K562 (cell line): ENCODE measurements around the gene GNB2. TPM values are rescaled to one million over a fixed set of nuclear protein-coding genes. Genes with fewer than 3 reads are reported as not detected.

Experiments used
- ATAC-seq: fragments of 200-7000 bp; cut with Tn5 transposase; 3 replicates; pipeline ENCODE4 v1.9.1; 2020; ENCODE audit warnings: moderate library complexity
- BruUV-seq: library from RNA; stranded (reverse); fragments of 400-500 nt; replicated peaks from 2 replicates; lab custom pipeline; 2021; lab: Mats Ljungman, UMichigan
- CTCF ChIA-PET: fragments of 300-600 bp; formaldehyde crosslinking; extraction: SDS; loops from one replicate; lab custom pipeline; 2021; ENCODE audit warnings: low intra/inter-chr PET ratio; lab: Yijun Ruan, JAX
- POLR2A ChIA-PET: fragments of 300-600, 350-650 bp; sonication (Branson Sonifier 250); formaldehyde crosslinking; extraction: SDS; loops from one replicate; lab custom pipeline; 2021; ENCODE audit warnings: antibody characterized with exemption, inconsistent platforms; lab: Yijun Ruan, JAX
- DNase-seq, 4 experiments: peaks; one replicate each; pipeline versions ENCODE4 v3.0.0 to v3.0.0-alpha.2; 2011 to 2018; ENCODE audit warnings: low spot score in 3 of 4, mixed read lengths in 3 of 4; ENCODE audit errors: extremely low read depth in 1 of 4
- FAIRE-seq: peaks from 2 replicates; lab custom pipeline; 2011; peaks lifted over from hg19 to GRCh38; lab: Jason Lieb, UNC
- H2AFZ ChIP-seq: 2 replicates; pipeline ENCODE4 v1.6.0; 2011; ENCODE audit warnings: low read depth, low read length, control low read depth, inconsistent platforms
- H3K27ac ChIP-seq: fragments of 200-600 bp; 3 replicates; pipeline ENCODE4 v1.8.0; 2011; ENCODE audit warnings: low read depth, mild to moderate bottlenecking, control low read depth, inconsistent platforms, low read length, moderate library complexity, mixed read lengths; ENCODE audit errors: extremely low read depth
- H3K27me3 ChIP-seq, 2 experiments: fragments of 300-600 bp in 1 of 2; 2 replicates in 1 of 2; 3 replicates in 1 of 2; pipeline versions ENCODE4 v1.6.0 to v1.8.0; 2011; ENCODE audit warnings: inconsistent platforms in 2 of 2, low read length in 2 of 2, mild to moderate bottlenecking in 1 of 2, mixed read lengths in 1 of 2, moderate library complexity in 1 of 2; ENCODE audit not compliant: control insufficient read depth in 2 of 2, insufficient read depth in 2 of 2
- H3K36me3 ChIP-seq: fragments of 300-600 bp; 3 replicates; pipeline ENCODE4 v1.8.0; 2011; ENCODE audit warnings: mild to moderate bottlenecking, low read length, inconsistent platforms; ENCODE audit not compliant: control insufficient read depth, insufficient read depth
- H3K4me1 ChIP-seq, 2 experiments: fragments of 200-600 bp in 1 of 2; replicated peaks in 1 of 2; 2 replicates in 1 of 2; 3 replicates in 1 of 2; pipeline versions ENCODE4 v1.5.1 to v1.8.0; 2011; ENCODE audit warnings: inconsistent platforms in 2 of 2, low read length in 2 of 2, mild to moderate bottlenecking in 1 of 2, mixed read lengths in 1 of 2, moderate library complexity in 1 of 2; ENCODE audit not compliant: control insufficient read depth in 2 of 2, insufficient read depth in 2 of 2
- H3K4me2 ChIP-seq: 2 replicates; pipeline ENCODE4 v1.6.1; 2011; ENCODE audit warnings: low read length, control low read depth, inconsistent platforms, mixed read lengths; ENCODE audit not compliant: insufficient read depth
- H3K4me3 ChIP-seq: fragments of 200-600 bp; sonication (generic), shearing (Covaris generic); 2 replicates; pipeline ENCODE4 v1.5.1; 2016; ENCODE audit warnings: control low read depth, inconsistent platforms
- H3K79me2 ChIP-seq: fragments of 200-600 bp; 3 replicates; pipeline ENCODE4 v1.8.0; 2011; ENCODE audit warnings: low read length, inconsistent platforms; ENCODE audit not compliant: control insufficient read depth, insufficient read depth
- H3K9ac ChIP-seq, 2 experiments: 2 replicates each; pipeline versions ENCODE4 v1.6.0 to v1.6.1; 2011; ENCODE audit warnings: low read depth in 2 of 2, low read length in 2 of 2, control low read depth in 1 of 2, inconsistent platforms in 1 of 2, mild to moderate bottlenecking in 1 of 2, mixed read lengths in 1 of 2; ENCODE audit not compliant: insufficient read depth in 1 of 2
- H3K9me1 ChIP-seq: one replicate; pipeline ENCODE4 v1.6.0; 2011; ENCODE audit warnings: inconsistent platforms, mild to moderate bottlenecking, low read length, moderate library complexity; ENCODE audit not compliant: control insufficient read depth, insufficient read depth
- H3K9me3 ChIP-seq: replicated peaks from 2 replicates; pipeline ENCODE4 v1.5.1; 2011; ENCODE audit warnings: low read depth, low read length, inconsistent platforms; ENCODE audit not compliant: control insufficient read depth, insufficient read depth
- H4K20me1 ChIP-seq: replicated peaks from 2 replicates; pipeline ENCODE4 v1.6.1; 2011; ENCODE audit warnings: low read length, inconsistent platforms, mixed read lengths; ENCODE audit not compliant: control insufficient read depth, insufficient read depth
- IFI16 ChIP-seq: fragments of 250-450 bp; sonication (Bioruptor Pico); IDR thresholded peaks from 2 replicates; pipeline ENCODE4 v2.1.2; 2022; ENCODE audit warnings: mild to moderate bottlenecking, inconsistent platforms
- ILF3 ChIP-seq: fragments of 450-650 bp; IDR thresholded peaks from 2 replicates; pipeline ENCODE4 v1.6.1; 2018; ENCODE audit warnings: antibody characterized with exemption, mild to moderate bottlenecking, moderate library complexity, borderline replicate concordance
- LEF1 ChIP-seq: fragments of 450-650 bp; IDR thresholded peaks from 2 replicates; pipeline ENCODE4 v1.6.1; 2016; ENCODE audit warnings: mild to moderate bottlenecking
- MYBL2 ChIP-seq, 2 experiments: fragments of 450-650 bp in 1 of 2; sonication (generic) in 1 of 2; formaldehyde crosslinking in 1 of 2; IDR thresholded peaks; 2 replicates each; pipeline versions ENCODE4 v1.6.1 to v1.8.1; 2017 to 2022; ENCODE audit warnings: borderline replicate concordance in 1 of 2, inconsistent platforms in 1 of 2, low read depth in 1 of 2, mild to moderate bottlenecking in 1 of 2, missing genetic modification reagents in 1 of 2, moderate library complexity in 1 of 2
- SRSF7 ChIP-seq: fragments of 200-400 bp; formaldehyde crosslinking; optimal IDR thresholded peaks from 2 replicates; pipeline ENCODE3; 2017; ENCODE audit warnings: mild to moderate bottlenecking, low read depth, low read length
- YY1 ChIP-seq, 3 experiments: IDR thresholded peaks; 2 replicates each; pipeline ENCODE4 v1.6.1; 2011; ENCODE audit warnings: low read length in 2 of 3, mild to moderate bottlenecking in 2 of 3, moderate library complexity in 2 of 3, borderline replicate concordance in 1 of 3, control low read depth in 1 of 3, low read depth in 1 of 3; ENCODE audit not compliant: insufficient read depth in 3 of 3, insufficient replicate concordance in 2 of 3, control insufficient read depth in 1 of 3, insufficient read length in 1 of 3; ENCODE audit errors: extremely low read depth in 1 of 3
- ZFP1 ChIP-seq: fragments of 450-650 bp; formaldehyde crosslinking; IDR thresholded peaks from 2 replicates; pipeline ENCODE4 v1.4.0; 2020; ENCODE audit warnings: mild to moderate bottlenecking, mixed read lengths
- ZNF76 ChIP-seq: fragments of 250-450 bp; sonication (Bioruptor Pico); IDR thresholded peaks from 2 replicates; pipeline ENCODE4 v1.4.0; 2020; ENCODE audit warnings: mild to moderate bottlenecking, moderate library complexity, borderline replicate concordance
- WGBS: fragments of 100-300 bp; shearing (Covaris generic); methylation state at CpG from one replicate; pipeline ENCODE4 v1.1.6; 2016; ENCODE audit warnings: low coverage, mixed read lengths; ENCODE audit not compliant: insufficient coverage; ENCODE audit errors: missing lambda C conversion rate; 5-methylcytosine and 5-hydroxymethylcytosine counted together
- in situ Hi-C: fragments of 300-500 bp; cut with MboI; formaldehyde crosslinking; loops from 4 replicates; pipeline ENCODE4 v1.15.0; 2018; ENCODE audit warnings: inconsistent platforms, mixed read lengths
- intact Hi-C: fragments of 100-400 bp; cut with micrococcal nuclease; formaldehyde crosslinking; loops from 2 replicates; pipeline ENCODE4 v1.14.2; 2022
- polyA plus RNA-seq, 8 experiments: library from polyadenylated mRNA; depleted of rRNA in 4 of 8; stranded (reverse) in 5 of 8; unstranded in 3 of 8; fragments of >200 nt; fragmentation: Nextera tagmentation in 2 of 8; fragmentation: Illumina TruSeq in 1 of 8; extraction: Ambion mirVana in 2 of 8; extraction: Trizol in 1 of 8; gene quantifications; 2 replicates each; pipeline versions ENCODE4 v1.2.1 to v1.2.3, GENCODE V29; 2011 to 2014; ENCODE audit warnings: inconsistent platforms in 1 of 8, missing spikeins in 1 of 8
- total RNA-seq, 7 experiments: library from RNA; depleted of rRNA in 6 of 7; stranded (reverse); fragments of >200 nt in 6 of 7; fragmentation: Illumina TruSeq in 2 of 7; extraction: Trizol in 2 of 7; gene quantifications; 2 replicates each; pipeline versions ENCODE4 v1.2.1 to v1.2.3, GENCODE V29; 2011 to 2021; ENCODE audit warnings: low replicate concordance in 1 of 7
- TF ChIP-seq, protein P1 (sequence below), 2 experiments: fragments of 250-450 bp in 1 of 2; fragments of 450-650 bp in 1 of 2; sonication (Bioruptor Pico) in 1 of 2; IDR thresholded peaks; 2 replicates each; pipeline versions ENCODE4 v1.6.1 to v1.8.0; 2016 to 2021; ENCODE audit warnings: mild to moderate bottlenecking in 2 of 2, moderate library complexity in 2 of 2, missing compliant biosample characterization in 1 of 2, missing genetic modification characterization in 1 of 2
- TF ChIP-seq, protein P2 (sequence below), 2 experiments: fragments of 450-650 bp in 1 of 2; sonication (generic) in 1 of 2; formaldehyde crosslinking in 1 of 2; IDR thresholded peaks in 1 of 2; conservative IDR thresholded peaks in 1 of 2; 2 replicates each; pipeline versions ENCODE4 v1.6.1 to v1.8.1; 2016 to 2023; ENCODE audit warnings: mild to moderate bottlenecking in 2 of 2, moderate library complexity in 2 of 2, inconsistent platforms in 1 of 2, missing genetic modification reagents in 1 of 2
- TF ChIP-seq, protein P3 (sequence below): sonication (generic); formaldehyde crosslinking; IDR thresholded peaks from 2 replicates; pipeline ENCODE4 v1.8.0; 2022; ENCODE audit warnings: missing genetic modification reagents, mild to moderate bottlenecking, borderline replicate concordance

Gene GNB2
- total and polyA plus RNA-seq, 9 of the 15 experiments (the other 6 are each of a cell fraction or from before 2014, with no cell fraction given) = 0.65 to 320 (median 104) TPM

DNA sequence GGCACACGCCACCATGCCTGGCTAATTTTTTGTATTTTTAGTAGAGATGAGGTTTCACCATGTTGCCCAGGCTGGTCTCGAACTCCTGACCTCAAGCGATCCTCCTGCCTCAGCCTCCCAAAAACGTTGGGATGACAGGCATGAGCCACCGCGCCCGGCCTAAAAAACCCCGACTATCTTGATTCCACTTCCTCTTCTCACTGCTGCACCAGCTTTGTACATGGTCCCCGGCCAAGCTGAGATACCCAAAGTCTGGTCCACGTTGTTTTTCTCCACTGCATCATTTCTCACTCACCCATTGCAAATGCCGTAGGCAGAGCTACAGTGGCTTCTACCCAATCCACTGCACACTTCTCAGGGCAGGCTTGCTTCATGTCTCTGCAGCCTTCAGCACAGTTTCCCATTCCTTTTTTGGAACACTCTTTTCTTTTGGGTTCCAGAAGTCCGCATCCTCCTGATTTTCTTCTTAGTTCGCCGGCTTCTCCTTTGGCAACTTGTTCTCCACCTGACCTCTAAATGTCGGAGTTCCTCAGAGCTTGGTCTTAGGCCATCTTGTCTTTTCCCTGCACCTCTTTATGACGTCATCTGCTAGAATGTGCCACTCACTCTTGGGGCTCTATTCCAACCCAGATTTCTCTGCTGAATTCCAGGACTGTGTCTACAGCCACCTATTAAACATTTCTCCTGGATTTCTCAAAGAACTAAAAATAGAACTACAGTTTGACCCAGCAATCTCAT lies 6.0 kb upstream of the GNB2 start:
- intact Hi-C loops = no loop called here
- 22% methylated on average over 16 of the region's 16 CpGs for WGBS
- TF ChIP-seq ZFP1 (CRISPR knock-in tag) (no peak), LEF1 (no peak), SRSF7 (no peak), MYBL2 (IDR thresholded peaks at IDR 0.05; ENCODE audit: low read depth) (no peak), MYBL2 (CRISPR knock-in tag; IDR thresholded peaks at IDR 0.05; ENCODE audit: borderline replicate concordance) (no peak), YY1 (IDR thresholded peaks at IDR 0.05; ENCODE audit: borderline replicate concordance in 1 of 3, control insufficient read depth in 1 of 3, extremely low read depth in 1 of 3, insufficient read depth in 3 of 3, insufficient read length in 1 of 3, insufficient replicate concordance in 2 of 3, low read depth in 1 of 3, low read length in 2 of 3) (peak in 1 of 3 experiments; percentile 33), ZNF76 (CRISPR knock-in tag) (no peak), IFI16 (CRISPR knock-in tag) (no peak), ILF3 (no peak)
- TF ChIP-seq, protein P1, sequence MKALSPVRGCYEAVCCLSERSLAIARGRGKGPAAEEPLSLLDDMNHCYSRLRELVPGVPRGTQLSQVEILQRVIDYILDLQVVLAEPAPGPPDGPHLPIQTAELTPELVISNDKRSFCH (CRISPR knock-in tag; IDR thresholded peaks at IDR 0.05) = no peak
- TF ChIP-seq, protein P1 (tag; IDR thresholded peaks at IDR 0.05) = no peak
- TF ChIP-seq, protein P2, sequence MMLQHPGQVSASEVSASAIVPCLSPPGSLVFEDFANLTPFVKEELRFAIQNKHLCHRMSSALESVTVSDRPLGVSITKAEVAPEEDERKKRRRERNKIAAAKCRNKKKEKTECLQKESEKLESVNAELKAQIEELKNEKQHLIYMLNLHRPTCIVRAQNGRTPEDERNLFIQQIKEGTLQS (IDR thresholded peaks at IDR 0.05) = peak; percentile 92
- TF ChIP-seq, protein P2 (CRISPR knock-in tag; conservative IDR thresholded peaks at IDR 0.05) = 0 out of 2 replicates have a peak, but pooled peaks have one; percentile 40
- TF ChIP-seq, protein P3, sequence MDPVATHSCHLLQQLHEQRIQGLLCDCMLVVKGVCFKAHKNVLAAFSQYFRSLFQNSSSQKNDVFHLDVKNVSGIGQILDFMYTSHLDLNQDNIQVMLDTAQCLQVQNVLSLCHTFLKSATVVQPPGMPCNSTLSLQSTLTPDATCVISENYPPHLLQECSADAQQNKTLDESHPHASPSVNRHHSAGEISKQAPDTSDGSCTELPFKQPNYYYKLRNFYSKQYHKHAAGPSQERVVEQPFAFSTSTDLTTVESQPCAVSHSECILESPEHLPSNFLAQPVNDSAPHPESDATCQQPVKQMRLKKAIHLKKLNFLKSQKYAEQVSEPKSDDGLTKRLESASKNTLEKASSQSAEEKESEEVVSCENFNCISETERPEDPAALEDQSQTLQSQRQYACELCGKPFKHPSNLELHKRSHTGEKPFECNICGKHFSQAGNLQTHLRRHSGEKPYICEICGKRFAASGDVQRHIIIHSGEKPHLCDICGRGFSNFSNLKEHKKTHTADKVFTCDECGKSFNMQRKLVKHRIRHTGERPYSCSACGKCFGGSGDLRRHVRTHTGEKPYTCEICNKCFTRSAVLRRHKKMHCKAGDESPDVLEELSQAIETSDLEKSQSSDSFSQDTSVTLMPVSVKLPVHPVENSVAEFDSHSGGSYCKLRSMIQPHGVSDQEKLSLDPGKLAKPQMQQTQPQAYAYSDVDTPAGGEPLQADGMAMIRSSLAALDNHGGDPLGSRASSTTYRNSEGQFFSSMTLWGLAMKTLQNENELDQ (CRISPR knock-in tag) = no peak

More for the DNA sequence above, 6.0 kb upstream of the GNB2 start:
- H3K9me1 ChIP-seq = no peaks in the 10 kb centered on the region
- peak; percentile 32 for FAIRE-seq
- no peak overlapping the region for H3K9ac ChIP-seq
- in situ Hi-C loops = no loop called here
- H3K36me3 ChIP-seq = no peaks in the 10 kb centered on the region
- H3K4me3 ChIP-seq = no peak overlapping the region
- H3K9me3 ChIP-seq = no peaks in the 10 kb centered on the region
- H3K27me3 ChIP-seq = peaks cover 0 to 6% of the 10 kb centered on the region in 2 experiments; a peak in 1 of 5 replicates
- peaks cover 0 to 3% of the 10 kb centered on the region in 2 experiments; a peak in 2 of 5 replicates for H3K4me1 ChIP-seq
- no peak for DNase-seq
- no TSS peak for BruUV-seq
- POLR2A ChIA-PET = interaction anchor here (0.6 to 1.3 kb wide), 2 partner anchors 12 to 23 kb away, joined by 3 to 4 read pairs; partner anchors contain the start of gene ACTL6B
- no peak overlapping the region for H3K4me2 ChIP-seq
- no peaks in the 10 kb centered on the region for H4K20me1 ChIP-seq
- peak; percentile 31 for ATAC-seq
- CTCF ChIA-PET = no interaction called here
- no peaks in the 10 kb centered on the region for H3K79me2 ChIP-seq
- H3K27ac ChIP-seq = no peak overlapping the region
- H2AFZ ChIP-seq = 0 out of 2 replicates have a peak overlapping the region, but pooled peaks have one; percentile 38
